Mesenchymal stem cell (in vitro differentiated cells and primary cell): ENCODE data around the gene FGF14.

Source experiments
- DNase-seq: peaks from one replicate; pipeline ENCODE4 v3.0.0-alpha.2; 2013
- H2AFZ ChIP-seq: one replicate; pipeline ENCODE4 v1.6.1; 2013; ENCODE audit warnings: low read depth, mild to moderate bottlenecking, control low read depth, inconsistent platforms, low read length, moderate library complexity
- H2AK5ac ChIP-seq: 2 replicates; pipeline ENCODE4 v1.6.1; 2013; ENCODE audit warnings: low read length, moderate library complexity, mild to moderate bottlenecking, inconsistent platforms; ENCODE audit not compliant: severe bottlenecking
- H2BK120ac ChIP-seq: one replicate; pipeline ENCODE4 v1.6.1; 2013; ENCODE audit warnings: low read depth, mild to moderate bottlenecking, inconsistent platforms, low read length, moderate library complexity
- H2BK12ac ChIP-seq, 2 experiments: one replicate each; pipeline ENCODE4 v1.6.1; 2013; ENCODE audit warnings: inconsistent platforms in 2 of 2, low read length in 2 of 2, mild to moderate bottlenecking in 2 of 2, moderate library complexity in 2 of 2, control low read depth in 1 of 2
- H2BK15ac ChIP-seq: one replicate; pipeline ENCODE4 v1.6.1; 2013; ENCODE audit warnings: mild to moderate bottlenecking, low read depth, inconsistent platforms; ENCODE audit not compliant: poor library complexity, severe bottlenecking
- H2BK5ac ChIP-seq: 2 replicates; pipeline ENCODE4 v1.6.1; 2013; ENCODE audit warnings: low read depth, mild to moderate bottlenecking, low read length, control low read depth, inconsistent platforms; ENCODE audit not compliant: poor library complexity, severe bottlenecking
- H3K14ac ChIP-seq, 2 experiments: one replicate each; pipeline ENCODE4 v1.6.1; 2013; ENCODE audit warnings: inconsistent platforms in 2 of 2, low read length in 2 of 2, control low read depth in 1 of 2, mild to moderate bottlenecking in 1 of 2, moderate library complexity in 1 of 2
- H3K18ac ChIP-seq, 2 experiments: one replicate each; pipeline ENCODE4 v1.6.1; 2013; ENCODE audit warnings: inconsistent platforms in 2 of 2, low read length in 2 of 2, control low read depth in 1 of 2, low read depth in 1 of 2, mild to moderate bottlenecking in 1 of 2
- H3K23ac ChIP-seq, 2 experiments: one replicate each; pipeline ENCODE4 v1.6.1; 2013; ENCODE audit warnings: inconsistent platforms in 2 of 2, low read length in 2 of 2, mild to moderate bottlenecking in 2 of 2, moderate library complexity in 2 of 2, control low read depth in 1 of 2
- H3K27ac ChIP-seq: 2 replicates; pipeline ENCODE4 v1.5.1; 2013; ENCODE audit warnings: mild to moderate bottlenecking, moderate library complexity, low read length, control low read depth, inconsistent platforms; ENCODE audit not compliant: poor library complexity, severe bottlenecking
- H3K27me3 ChIP-seq, 2 experiments: 2 replicates each; pipeline versions ENCODE4 v1.6.1 to v1.7.0; 2013; ENCODE audit warnings: low read length in 2 of 2, mild to moderate bottlenecking in 2 of 2, moderate library complexity in 2 of 2, control low read depth in 1 of 2, inconsistent platforms in 1 of 2; ENCODE audit not compliant: control insufficient read depth in 1 of 2, insufficient read depth in 1 of 2
- H3K36me3 ChIP-seq, 2 experiments: 2 replicates each; pipeline versions ENCODE4 v1.6.1 to v1.7.0; 2013; ENCODE audit warnings: low read length in 2 of 2, control low read depth in 1 of 2, inconsistent platforms in 1 of 2, low read depth in 1 of 2, mild to moderate bottlenecking in 1 of 2; ENCODE audit not compliant: insufficient read depth in 2 of 2, control insufficient read depth in 1 of 2
- H3K4ac ChIP-seq, 2 experiments: one replicate each; pipeline ENCODE4 v1.6.1; 2013; ENCODE audit warnings: inconsistent platforms in 2 of 2, low read length in 2 of 2, mild to moderate bottlenecking in 2 of 2, moderate library complexity in 2 of 2, control low read depth in 1 of 2, low read depth in 1 of 2
- H3K4me1 ChIP-seq: 2 replicates; pipeline ENCODE4 v1.6.1; 2013; ENCODE audit warnings: low read depth, low read length, control low read depth; ENCODE audit not compliant: control insufficient read depth, insufficient read depth
- H3K4me2 ChIP-seq: 2 replicates; pipeline ENCODE4 v1.6.1; 2013; ENCODE audit warnings: low read length, mild to moderate bottlenecking, inconsistent platforms; ENCODE audit not compliant: poor library complexity, severe bottlenecking
- H3K4me3 ChIP-seq, 2 experiments: 2 replicates each; pipeline versions ENCODE4 v1.5.1 to v1.7.0; 2013; ENCODE audit warnings: low read length in 2 of 2, mild to moderate bottlenecking in 2 of 2, control low read depth in 1 of 2, low read depth in 1 of 2; ENCODE audit not compliant: insufficient read depth in 1 of 2
- H3K79me1 ChIP-seq: replicated peaks from 2 replicates; pipeline ENCODE4 v1.6.1; 2013; ENCODE audit warnings: mild to moderate bottlenecking, control low read depth, low read length, inconsistent platforms; ENCODE audit not compliant: poor library complexity, severe bottlenecking
- H3K9ac ChIP-seq: 2 replicates; pipeline ENCODE4 v1.7.0; 2013; ENCODE audit warnings: mild to moderate bottlenecking, low read length, moderate library complexity
- H3K9me3 ChIP-seq: 2 replicates; pipeline ENCODE4 v1.7.0; 2013; ENCODE audit warnings: mild to moderate bottlenecking, low read length; ENCODE audit not compliant: control insufficient read depth
- H4K8ac ChIP-seq: one replicate; pipeline ENCODE4 v1.6.1; 2013; ENCODE audit warnings: inconsistent platforms, mild to moderate bottlenecking, low read length, moderate library complexity
- H4K91ac ChIP-seq: one replicate; pipeline ENCODE4 v1.6.1; 2013; ENCODE audit warnings: mild to moderate bottlenecking, low read length, inconsistent platforms
- WGBS: methylation state at CpG from one replicate; pipeline ENCODE4 v1.1.7; 2013; ENCODE audit warnings: mixed read lengths; 5-methylcytosine and 5-hydroxymethylcytosine counted together

FGF14 gene

DNA sequence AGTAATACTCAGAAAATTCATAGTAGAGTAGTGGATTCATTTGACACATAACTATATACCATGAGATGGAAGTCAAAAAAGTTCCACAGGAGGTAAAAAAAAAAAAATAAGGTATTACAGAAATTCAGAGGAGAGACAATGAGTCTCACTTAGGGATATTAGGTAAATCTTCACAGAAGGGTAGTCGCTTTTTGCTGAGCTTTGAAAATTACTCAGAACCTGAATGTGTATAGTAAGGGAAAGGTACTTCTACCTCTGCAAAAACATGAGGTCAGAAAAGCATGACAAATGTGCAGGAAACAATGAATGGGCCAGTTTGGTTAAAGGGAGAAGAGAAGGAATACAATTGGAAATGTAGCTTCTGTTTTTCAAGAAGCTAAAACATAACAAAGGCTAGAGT is 698.8 kb downstream of the FGF14 start:
- no peak overlapping the region for H3K14ac ChIP-seq
- no peak overlapping the region for H3K4ac ChIP-seq
- no peak overlapping the region for H2BK5ac ChIP-seq
- no peak overlapping the region for H2BK15ac ChIP-seq
- no peak overlapping the region for H3K9ac ChIP-seq
- no peak overlapping the region for H3K18ac ChIP-seq
- no peak overlapping the region for H3K4me3 ChIP-seq
- WGBS = 86% methylated on average over 1 of the region's 1 CpG
- H3K4me2 ChIP-seq = no peak overlapping the region
- no peaks in the 10 kb centered on the region for H3K27me3 ChIP-seq
- no peak overlapping the region for H2AK5ac ChIP-seq
- no peak overlapping the region for H4K8ac ChIP-seq
- H3K9me3 ChIP-seq = no peaks in the 10 kb centered on the region
- H2AFZ ChIP-seq = no peak overlapping the region
- peaks cover 0 to 14% of the 10 kb centered on the region in 2 experiments for H3K36me3 ChIP-seq
- H2BK12ac ChIP-seq = no peak overlapping the region
- no peak overlapping the region for H3K23ac ChIP-seq
- no peak for DNase-seq
- no peak overlapping the region for H2BK120ac ChIP-seq
- no peaks in the 10 kb centered on the region for H3K79me1 ChIP-seq
- H4K91ac ChIP-seq = no peak overlapping the region
- H3K4me1 ChIP-seq = no peaks in the 10 kb centered on the region
- H3K27ac ChIP-seq = no peak overlapping the region

- no peak overlapping the region for H2BK5ac ChIP-seq
- H4K91ac ChIP-seq = no peak overlapping the region
- 65% methylated on average over 1 of the region's 3 CpGs for WGBS
- H3K27me3 ChIP-seq = no peaks in the 10 kb centered on the region
- H3K23ac ChIP-seq = no peak overlapping the region
- H2BK12ac ChIP-seq = no peak overlapping the region
- H3K4me2 ChIP-seq = no peak overlapping the region
- no peak overlapping the region for H3K4ac ChIP-seq
- H3K79me1 ChIP-seq = no peaks in the 10 kb centered on the region
- no peak overlapping the region for H3K27ac ChIP-seq
- H2BK120ac ChIP-seq = no peak overlapping the region
- no peak overlapping the region for H4K8ac ChIP-seq
- H2AFZ ChIP-seq = no peak overlapping the region
- no peak overlapping the region for H3K4me3 ChIP-seq
- H3K36me3 ChIP-seq = peaks cover 0 to 8% of the 10 kb centered on the region in 2 experiments
- no peak overlapping the region for H3K18ac ChIP-seq
- no peak overlapping the region for H2BK15ac ChIP-seq
- no peak for DNase-seq
- no peak overlapping the region for H3K14ac ChIP-seq
- H3K9me3 ChIP-seq = no peaks in the 10 kb centered on the region
- no peak overlapping the region for H3K9ac ChIP-seq
- no peaks in the 10 kb centered on the region for H3K4me1 ChIP-seq
- no peak overlapping the region for H2AK5ac ChIP-seq
Measured at GRCh38 chr13:101700598-101700997, 701.2 kb downstream of the FGF14 start.

- H2BK12ac ChIP-seq = no peak overlapping the region
- no peak overlapping the region for H3K9ac ChIP-seq
- H3K4me2 ChIP-seq = no peak overlapping the region
- no peak overlapping the region for H2AFZ ChIP-seq
- no peak overlapping the region for H3K4me3 ChIP-seq
- peaks cover 0 to 12% of the 10 kb centered on the region in 2 experiments for H3K36me3 ChIP-seq
- H4K8ac ChIP-seq = no peak overlapping the region
- DNase-seq = no peak
- no peak overlapping the region for H3K23ac ChIP-seq
- H3K18ac ChIP-seq = no peak overlapping the region
- H3K27me3 ChIP-seq = no peaks in the 10 kb centered on the region
- no CpG with 5 or more reads among the region's 2 CpGs for whole genome bisulfite sequencing
- H4K91ac ChIP-seq = no peak overlapping the region
- no peak overlapping the region for H2BK120ac ChIP-seq
- no peaks in the 10 kb centered on the region for H3K9me3 ChIP-seq
- no peak overlapping the region for H3K27ac ChIP-seq
- no peak overlapping the region for H3K4ac ChIP-seq
- no peak overlapping the region for H2BK5ac ChIP-seq
- H3K4me1 ChIP-seq = no peaks in the 10 kb centered on the region
- H3K14ac ChIP-seq = no peak overlapping the region
- H3K79me1 ChIP-seq = no peaks in the 10 kb centered on the region
- no peak overlapping the region for H2BK15ac ChIP-seq
- no peak overlapping the region for H2AK5ac ChIP-seq
Measured at GRCh38 chr13:101698400-101698799, 703.4 kb downstream of the FGF14 start.

- WGBS = 83% methylated on average over 2 of the region's 3 CpGs
- no peaks in the 10 kb centered on the region for H3K27me3 ChIP-seq
Measured at GRCh38 chr13:101697745-101698144, 704.1 kb downstream of the FGF14 start.

More at GRCh38 chr13:101697745-101698144, 704.1 kb downstream of the FGF14 start:
- Histone ChIP-seq H3K14ac (no peak overlapping the region), H2BK5ac (no peak overlapping the region), H3K4me2 (no peak overlapping the region), H4K91ac (no peak overlapping the region), H3K27ac (no peak overlapping the region), H3K79me1 (no peaks in the 10 kb centered on the region), H2AFZ (no peak overlapping the region), H3K9me3 (no peaks in the 10 kb centered on the region), H3K4ac (no peak overlapping the region), H2AK5ac (no peak overlapping the region), H3K23ac (no peak overlapping the region), H3K36me3 (peaks cover 0 to 11% of the 10 kb centered on the region in 2 experiments), H3K4me1 (no peaks in the 10 kb centered on the region), H2BK15ac (no peak overlapping the region), H3K4me3 (no peak overlapping the region), H3K9ac (no peak overlapping the region), H4K8ac (no peak overlapping the region), H2BK120ac (no peak overlapping the region), H3K18ac (no peak overlapping the region), H2BK12ac (no peak overlapping the region)
- DNase-seq = no peak
